GM12891 (cell line): ENCODE results near the gene KLHL25.

Source experiments
- POLR2A ChIP-seq: IDR thresholded peaks from 2 replicates; pipeline ENCODE4 v1.6.1; 2011; ENCODE audit warnings: low read depth, low read length, control low read depth
- POLR2AphosphoS5 ChIP-seq: IDR thresholded peaks from 2 replicates; pipeline ENCODE4 v1.6.1; 2011; ENCODE audit warnings: low read depth, low read length, control low read depth
- SPI1 ChIP-seq: IDR thresholded peaks from 2 replicates; pipeline ENCODE4 v1.6.1; 2011; ENCODE audit warnings: low read depth, low read length, control low read depth
- TAF1 ChIP-seq: IDR thresholded peaks from 2 replicates; pipeline ENCODE4 v1.6.1; 2011; ENCODE audit warnings: low read depth, low read length, control low read depth

- TF ChIP-seq SPI1 (no peak), POLR2A (no peak), TAF1 (no peak), POLR2AphosphoS5 (no peak)
Measured at GRCh38 chr15:85772668-85773067, 22.1 kb downstream of the KLHL25 start.
